Ovary (tissue), 3 donors: ENCODE data around the gene NSMCE1.

Experiments used
- CTCF ChIP-seq, 3 donors: fragments of 450-650 bp in 2 of 3; fragments of 200-600 bp in 1 of 3; IDR thresholded peaks; one replicate each; pipeline versions ENCODE4 v1.5.1 to v1.8.0; 2016 to 2022; ENCODE audit warnings: antibody characterized with exemption in 3 of 3, mild to moderate bottlenecking in 1 of 3
- EP300 ChIP-seq: sonication (generic); formaldehyde crosslinking; IDR thresholded peaks from one replicate; pipeline ENCODE4 v1.6.1; 2017; ENCODE audit warnings: antibody characterized with exemption
- POLR2A ChIP-seq: fragments of 450-650 bp; IDR thresholded peaks from one replicate; pipeline ENCODE4 v1.6.1; 2017; ENCODE audit warnings: antibody characterized with exemption, mild to moderate bottlenecking, moderate library complexity
- donor health status: DM: no; HTN: no; CAD: no.

GRCh38 chr16:27221576-27222248, 46.9 kb downstream of the NSMCE1 start:
- TF ChIP-seq EP300 (no peak), CTCF (IDR thresholded peaks at IDR 0.05) (no peak), POLR2A (no peak)
